Uterus (tissue), 2 donors: ENCODE measurements around the gene ZSWIM3.

Experiments used
- CTCF ChIP-seq, 4 experiments: fragments of 200-600 bp in 2 of 4; fragments of 450-650 bp in 2 of 4; sonication (generic) in 2 of 4; IDR thresholded peaks; one replicate each; pipeline ENCODE4 v1.5.1; 2016 to 2019; ENCODE audit warnings: antibody characterized with exemption in 4 of 4, mild to moderate bottlenecking in 2 of 4, moderate library complexity in 1 of 4
- POLR2A ChIP-seq, 2 donors: fragments of 450-650 bp; IDR thresholded peaks; one replicate each; pipeline ENCODE4 v1.6.1; 2016; ENCODE audit warnings: antibody characterized with exemption in 2 of 2, mild to moderate bottlenecking in 1 of 2, moderate library complexity in 1 of 2

- TF ChIP-seq CTCF (IDR thresholded peaks at IDR 0.05) (no peak), POLR2A (IDR thresholded peaks at IDR 0.05) (no peak)
Observed at GRCh38 chr20:45859916-45860315, 2.5 kb downstream of the ZSWIM3 start.
